Progenitor cell of endocrine pancreas (in vitro differentiated cells): Measurements from ENCODE around the gene ABI3. TPM values are rescaled to one million over a fixed set of nuclear protein-coding genes. Genes with fewer than 3 reads are reported as not detected.

Experiments used
- DNase-seq: peaks from one replicate; pipeline ENCODE4 v3.0.0; 2021; ENCODE audit warnings: low spot score; ENCODE audit not compliant: unreplicated experiment
- H3K27ac Mint-ChIP-seq: 2 replicates; pipeline ENCODE4 v1.8.0; 2021; ENCODE audit warnings: mild to moderate bottlenecking, moderate library complexity, mixed read lengths
- H3K27me3 Mint-ChIP-seq: 2 replicates; pipeline ENCODE4 v1.8.0; 2021; ENCODE audit warnings: mixed read lengths
- H3K36me3 Mint-ChIP-seq: 2 replicates; pipeline ENCODE4 v1.8.0; 2022; ENCODE audit warnings: mixed read lengths; ENCODE audit not compliant: insufficient read depth
- H3K4me1 Mint-ChIP-seq: 2 replicates; pipeline ENCODE4 v1.8.0; 2021; ENCODE audit warnings: low read depth, mixed read lengths
- H3K4me3 Mint-ChIP-seq: 2 replicates; pipeline ENCODE4 v1.8.0; 2021; ENCODE audit warnings: low read depth, mild to moderate bottlenecking, moderate library complexity, mixed read lengths
- H3K9me3 Mint-ChIP-seq: 2 replicates; pipeline ENCODE4 v1.8.0; 2021; ENCODE audit warnings: low read depth, mixed read lengths
- CTCF ChIP-seq: fragments of 200-600 bp; sonication (generic); IDR thresholded peaks from one replicate; pipeline ENCODE4 v1.5.0; 2021; ENCODE audit warnings: antibody characterized with exemption, mild to moderate bottlenecking; ENCODE audit not compliant: unreplicated experiment
- total RNA-seq: library from RNA; stranded (reverse); gene quantifications from 2 replicates; pipeline ENCODE4 v1.2.1, GENCODE V29; 2021

Gene ABI3
- total RNA-seq, 1 donor from 2014 or later = not detected

- no peak overlapping the region for H3K4me3 Mint-ChIP-seq
- no peaks in the 10 kb centered on the region for H3K36me3 Mint-ChIP-seq
- no peak for TF ChIP-seq CTCF
- no peaks in the 10 kb centered on the region for H3K4me1 Mint-ChIP-seq
- no peaks in the 10 kb centered on the region for H3K27me3 Mint-ChIP-seq
- DNase-seq = no peak
- no peaks in the 10 kb centered on the region for H3K9me3 Mint-ChIP-seq
- H3K27ac Mint-ChIP-seq = no peak overlapping the region
Measured at GRCh38 chr17:49269356-49269755, 58.8 kb downstream of the ABI3 start.

Other genes with a start within 250 kb of the ABI3 start
- gene GIP, start 242.1 kb upstream of the ABI3 start, total RNA-seq = not detected in 2 replicates
- gene IGF2BP1, start 213.3 kb upstream of the ABI3 start, total RNA-seq = 298 and 326 TPM in 2 replicates
- 0.07 and 0.11 TPM in 2 replicates for gene B4GALNT2, start 77.9 kb upstream of the ABI3 start, total RNA-seq
- gene GNGT2, start 133 bp upstream of the ABI3 start, total RNA-seq = not detected in 2 replicates
- not detected in 2 replicates for gene PHOSPHO1, start 20.1 kb downstream of the ABI3 start, total RNA-seq
- gene ZNF652, start 151.5 kb downstream of the ABI3 start, total RNA-seq = 49.3 and 52.7 TPM in 2 replicates
- 168 and 169 TPM in 2 replicates for gene PHB1, start 204.2 kb downstream of the ABI3 start, total RNA-seq